Measurements from ENCODE around the gene TTC9B.
"Not testable (repeated sequence)": the region's sequence is repeated elsewhere in the genome, so short reads cannot be mapped to it uniquely, and the experiment has no call there.

The TTC9B gene

GRCh38 chr19:40232479-40232878 lies 14.3 kb upstream of the TTC9B start:
- ATAC-seq: no peak

- no peak for ATAC-seq
Measured at GRCh38 chr19:40231544-40232424, 13.6 kb upstream of the TTC9B start.

- ATAC-seq: no peak
Measured at GRCh38 chr19:40231057-40231456, 12.9 kb upstream of the TTC9B start.

- ATAC-seq: no peak
Measured at GRCh38 chr19:40229926-40230417, 11.8 kb upstream of the TTC9B start.

GRCh38 chr19:40229484-40229883 lies 11.3 kb upstream of the TTC9B start:
- peak; percentile 92 to 94 for ATAC-seq

- no peak for ATAC-seq
Measured at GRCh38 chr19:40228863-40229262, 10.7 kb upstream of the TTC9B start.

GRCh38 chr19:40228346-40228745 lies 10.2 kb upstream of the TTC9B start:
- ATAC-seq: no peak

GRCh38 chr19:40225440-40226305 lies 7.5 kb upstream of the TTC9B start:
- no peak for ATAC-seq

GRCh38 chr19:40224342-40225150 lies 6.4 kb upstream of the TTC9B start:
- ATAC-seq: no peak

- ATAC-seq: no peak
Measured at GRCh38 chr19:40223135-40223822, 5.1 kb upstream of the TTC9B start.

- peak; percentile 81 to 89 for ATAC-seq
Measured at GRCh38 chr19:40221858-40222619, 3.9 kb upstream of the TTC9B start.

- no peak for ATAC-seq
Measured at GRCh38 chr19:40220674-40221073, 2.5 kb upstream of the TTC9B start.

- ATAC-seq: peak; percentile 44 to 55
Measured at GRCh38 chr19:40219721-40220276, 1.6 kb upstream of the TTC9B start.

GRCh38 chr19:40219029-40219428 lies 845 bp upstream of the TTC9B start:
- ATAC-seq: not testable (repeated sequence)

GRCh38 chr19:40217027-40217810 lies 965 bp downstream of the TTC9B start:
- ATAC-seq: no peak

- no peak for ATAC-seq
Measured at GRCh38 chr19:40216777-40217026, 1.5 kb downstream of the TTC9B start.

- no peak for ATAC-seq
Measured at GRCh38 chr19:40216013-40216776, 2.0 kb downstream of the TTC9B start.

GRCh38 chr19:40214936-40215335 lies 3.2 kb downstream of the TTC9B start:
- no peak for ATAC-seq

GRCh38 chr19:40213882-40214570 lies 4.2 kb downstream of the TTC9B start:
- ATAC-seq: no peak
